T-helper 17 cell (primary cell): Measurements from ENCODE around the gene ANKIB1. TPM values are rescaled to one million over a fixed set of nuclear protein-coding genes. Genes with fewer than 3 reads are reported as not detected.
A peak's percentile ranks its signal among the peaks of the same experiment; 100 is the strongest.
"Not testable (repeated sequence)": the region's sequence is repeated elsewhere in the genome, so short reads cannot be mapped to it uniquely, and the experiment has no call there.

Experiments
- ATAC-seq: fragments of 150-1000 bp; cut with Tn5 transposase; 2 replicates; pipeline ENCODE4 v1.10.0; 2021; ENCODE audit warnings: mild to moderate bottlenecking, moderate library complexity
- DNase-seq, 3 donors: peaks; one replicate each; pipeline versions ENCODE4 v3.0.0 to v3.0.0-alpha.2; 2020 to 2021
- H3K9me3 ChIP-seq: one replicate; pipeline ENCODE4 v1.7.0; 2013; ENCODE audit warnings: low read length, mild to moderate bottlenecking; ENCODE audit not compliant: control insufficient read depth, poor library complexity, severe bottlenecking
- H3K27ac Mint-ChIP-seq: one replicate; pipeline ENCODE4 v1.8.0; 2022; ENCODE audit warnings: mild to moderate bottlenecking, moderate library complexity, mixed read lengths
- H3K27me3 Mint-ChIP-seq: one replicate; pipeline ENCODE4 v1.8.0; 2022; ENCODE audit warnings: mixed read lengths
- H3K36me3 Mint-ChIP-seq: one replicate; pipeline ENCODE4 v1.8.0; 2022; ENCODE audit warnings: low read depth, mixed read lengths
- H3K4me1 Mint-ChIP-seq: one replicate; pipeline ENCODE4 v1.8.0; 2022; ENCODE audit warnings: mild to moderate bottlenecking, mixed read lengths
- H3K4me3 Mint-ChIP-seq: one replicate; pipeline ENCODE4 v1.8.0; 2022; ENCODE audit warnings: mild to moderate bottlenecking, moderate library complexity, mixed read lengths
- total RNA-seq, 4 donors: library from RNA in 2 of 4; stranded (reverse) in 2 of 4; gene quantifications; one replicate each; pipeline ENCODE4 v1.2.3 and lab custom pipeline; 2022 to 2026

ANKIB1 gene
- total RNA-seq, 2 donors from 2014 or later, result 51.1 to 54.7 TPM

- no peak overlapping the region for H3K4me3 Mint-ChIP-seq
- ATAC-seq (no peak), DNase-seq (no peak)
- peaks cover 3% of the 10 kb centered on the region for H3K36me3 Mint-ChIP-seq
- H3K27ac Mint-ChIP-seq, result no peak overlapping the region
- no peaks in the 10 kb centered on the region for H3K9me3 ChIP-seq
- no peaks in the 10 kb centered on the region for H3K4me1 Mint-ChIP-seq
- peaks cover 11% of the 10 kb centered on the region for H3K27me3 Mint-ChIP-seq
Observed at GRCh38 chr7:92432299-92432946, 186.6 kb downstream of the ANKIB1 start.

- Mint-ChIP-seq H3K4me1 (no peaks in the 10 kb centered on the region), H3K27me3 (peaks cover 6% of the 10 kb centered on the region), H3K36me3 (peaks cover 6% of the 10 kb centered on the region), H3K4me3 (no peak overlapping the region), H3K27ac (no peak overlapping the region)
- DNase-seq (no peak), ATAC-seq (no peak)
- H3K9me3 ChIP-seq, result no peaks in the 10 kb centered on the region
Observed at GRCh38 chr7:92433019-92433418, 187.2 kb downstream of the ANKIB1 start.

DNA sequence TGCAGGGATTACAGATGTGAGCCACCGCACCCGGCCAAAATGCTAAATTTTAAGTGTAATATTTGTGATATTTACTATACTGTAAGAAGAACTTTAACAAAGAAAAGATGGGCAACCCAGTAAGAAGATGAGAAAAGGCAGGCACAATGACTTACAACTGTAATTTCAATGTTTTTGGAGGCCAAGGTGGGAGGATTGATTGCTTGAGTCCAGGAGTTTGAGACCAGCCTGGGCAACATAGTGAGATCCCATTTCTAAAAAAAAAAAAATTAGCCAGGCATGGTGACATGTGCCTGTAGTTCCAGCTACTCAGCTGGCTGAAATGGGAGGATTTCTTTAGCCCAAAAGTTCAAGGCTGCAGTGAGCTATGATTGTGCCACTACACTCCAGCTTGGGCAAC, 189.8 kb downstream of the ANKIB1 start:
- Mint-ChIP-seq H3K4me3 (no peak overlapping the region), H3K36me3 (peaks cover 6% of the 10 kb centered on the region), H3K4me1 (no peaks in the 10 kb centered on the region), H3K27me3 (no peaks in the 10 kb centered on the region), H3K27ac (no peak overlapping the region)
- no peaks in the 10 kb centered on the region for H3K9me3 ChIP-seq
- ATAC-seq (no peak), DNase-seq (no peak)

- H3K4me1 Mint-ChIP-seq, result no peaks in the 10 kb centered on the region
- no peak for ATAC-seq
- DNase-seq, result no peak
- H3K27me3 Mint-ChIP-seq, result no peaks in the 10 kb centered on the region
- H3K27ac Mint-ChIP-seq, result no peak overlapping the region
- no peak overlapping the region for H3K4me3 Mint-ChIP-seq
- H3K9me3 ChIP-seq, result no peaks in the 10 kb centered on the region
- H3K36me3 Mint-ChIP-seq, result peaks cover 6% of the 10 kb centered on the region
Observed at GRCh38 chr7:92436612-92437445, 191.1 kb downstream of the ANKIB1 start.

DNA sequence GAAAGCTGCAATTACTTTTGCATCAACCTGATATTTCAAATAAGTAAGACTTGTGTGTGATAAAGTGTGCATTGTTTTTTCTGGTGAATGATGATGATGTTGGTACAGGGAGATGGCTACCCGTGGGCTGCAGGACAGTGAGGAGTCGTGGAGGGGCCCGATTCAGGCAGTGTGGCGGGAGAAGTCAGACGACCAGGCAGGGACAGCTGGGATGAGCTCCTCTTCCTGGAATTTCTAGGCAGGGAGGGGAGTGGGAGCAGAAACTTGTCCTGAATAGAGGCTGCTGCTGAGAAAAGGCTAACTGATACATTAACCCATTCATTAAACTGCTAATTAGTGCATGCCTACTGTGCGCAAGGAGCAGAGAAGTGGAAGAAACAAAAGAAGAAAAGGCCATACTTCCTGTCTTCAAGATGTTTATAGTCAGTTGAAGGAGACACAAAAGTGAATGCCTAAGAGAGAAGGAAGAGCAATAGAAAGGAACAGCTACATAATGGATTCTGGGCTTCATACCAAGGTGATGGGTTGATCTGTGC, 192.2 kb downstream of the ANKIB1 start:
- Mint-ChIP-seq H3K27me3 (no peaks in the 10 kb centered on the region), H3K27ac (no peak overlapping the region), H3K4me3 (no peak overlapping the region), H3K4me1 (no peaks in the 10 kb centered on the region), H3K36me3 (peaks cover 6% of the 10 kb centered on the region)
- DNase-seq (no peak), ATAC-seq (no peak)
- H3K9me3 ChIP-seq, result no peaks in the 10 kb centered on the region

- DNase-seq, H3K36me3 Mint-ChIP-seq, H3K27ac Mint-ChIP-seq, H3K4me1 Mint-ChIP-seq, H3K9me3 ChIP-seq, H3K27me3 Mint-ChIP-seq, H3K4me3 Mint-ChIP-seq, ATAC-seq: not testable (repeated sequence)
Observed at GRCh38 chr7:92442720-92443119, 196.9 kb downstream of the ANKIB1 start.

DNA sequence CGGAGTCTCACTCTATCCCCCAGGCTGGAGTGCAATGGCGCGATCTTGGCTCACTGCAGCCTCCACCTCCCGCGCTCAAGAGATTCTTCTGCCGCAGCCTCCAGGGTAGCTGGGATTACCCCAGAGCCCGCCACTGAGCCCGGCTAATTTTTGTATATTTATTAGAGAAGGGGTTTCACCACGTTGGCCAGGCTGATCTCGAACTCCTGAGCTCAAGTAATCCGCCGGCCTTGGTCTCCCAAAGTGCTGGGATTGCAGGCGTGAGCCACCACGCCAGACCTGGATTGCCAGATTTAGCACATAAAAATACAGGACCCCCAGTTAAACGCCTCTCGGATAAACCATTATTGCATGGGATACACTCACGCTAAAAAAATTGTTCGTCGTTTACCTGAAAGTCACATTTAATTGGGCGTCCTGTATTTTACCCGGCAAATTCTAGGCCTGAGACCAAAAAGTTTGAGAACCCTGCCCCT, 201.1 kb downstream of the ANKIB1 start:
- H3K27ac Mint-ChIP-seq, result peak overlapping the region; percentile 98
- no peaks in the 10 kb centered on the region for H3K9me3 ChIP-seq
- no peak for DNase-seq
- peak overlapping the region; percentile 89 for H3K4me3 Mint-ChIP-seq
- H3K27me3 Mint-ChIP-seq, result no peaks in the 10 kb centered on the region
- no peak for ATAC-seq
- no peaks in the 10 kb centered on the region for H3K36me3 Mint-ChIP-seq
- H3K4me1 Mint-ChIP-seq, result peaks cover 11% of the 10 kb centered on the region

DNA sequence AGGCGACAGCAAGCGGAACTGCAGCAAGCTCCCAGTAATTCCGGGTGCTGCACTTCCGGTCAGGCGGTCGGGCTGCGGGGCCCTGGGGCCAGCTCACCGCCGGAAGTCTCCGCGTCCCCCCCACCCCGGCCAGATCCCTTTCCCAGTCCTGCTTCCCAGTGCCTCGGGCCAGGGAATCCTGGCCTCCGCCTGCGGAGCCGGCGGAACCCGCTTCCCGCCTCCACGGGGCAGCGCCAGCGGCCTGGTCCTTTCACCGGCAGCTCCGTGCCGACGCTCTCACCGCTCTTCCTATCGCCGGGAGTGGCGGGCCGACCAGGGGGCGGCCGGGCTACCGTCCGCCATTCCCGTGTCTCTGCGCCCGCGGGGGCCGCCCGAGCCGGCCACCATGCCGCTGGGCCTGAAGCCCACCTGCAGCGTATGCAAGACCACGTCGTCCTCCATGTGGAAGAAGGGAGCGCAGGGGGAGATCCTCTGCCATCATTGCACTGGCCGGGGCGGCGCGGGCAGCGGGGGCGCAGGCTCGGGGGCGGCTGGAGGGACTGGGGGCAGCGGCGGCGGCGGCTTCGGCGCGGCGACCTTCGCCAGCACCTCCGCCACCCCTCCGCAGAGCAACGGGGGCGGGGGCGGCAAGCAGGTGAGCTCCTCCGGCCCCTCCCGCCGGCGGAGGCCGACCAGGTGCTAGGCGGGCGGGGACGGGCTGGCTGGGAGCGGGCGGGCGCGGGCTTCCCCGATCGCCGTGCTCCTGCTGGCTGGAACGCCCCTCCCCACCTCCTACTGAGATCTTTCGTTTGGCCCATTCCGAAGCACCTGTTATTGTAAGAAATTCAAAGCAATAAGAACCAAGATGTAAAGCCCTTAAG, 201.8 kb downstream of the ANKIB1 start, which contains the start of gene GATAD1:
Gene GATAD1, plus strand, starts transcription at position 138 of the 860 bp plus-strand sequence. Its CDS starts 248 bp downstream, at position 386.
- Mint-ChIP-seq H3K36me3 (no peaks in the 10 kb centered on the region), H3K27me3 (no peaks in the 10 kb centered on the region), H3K4me3 (peak within 1 kb of the TSS; percentile 89), H3K4me1 (peaks cover 11% of the 10 kb centered on the region), H3K27ac (peak within 1 kb of the TSS; percentile 98)
- ATAC-seq (peak; percentile 82), DNase-seq (peak; percentile 64 to 70 (median 68))
- H3K9me3 ChIP-seq, result no peaks in the 10 kb centered on the region

GRCh38 chr7:92448205-92448747, 202.5 kb downstream of the ANKIB1 start:
- Mint-ChIP-seq H3K36me3 (peaks cover 2% of the 10 kb centered on the region), H3K4me1 (peaks cover 13% of the 10 kb centered on the region), H3K27ac (peak overlapping the region; percentile 98), H3K27me3 (no peaks in the 10 kb centered on the region), H3K4me3 (peak overlapping the region; percentile 89)
- DNase-seq, result peak; percentile 31 to 40 (median 31)
- H3K9me3 ChIP-seq, result no peaks in the 10 kb centered on the region
- peak; percentile 71 for ATAC-seq

Other genes with a start within 250 kb of the ANKIB1 start
- 10 to 100 TPM; 23.2 to 23.8 TPM for gene CYP51A1, start 111.5 kb upstream of the ANKIB1 start, total RNA-seq
- under 1 TPM in 1 of 2 donors, not detected in 1; 0.22 TPM for gene LRRD1, start 66.8 kb upstream of the ANKIB1 start, total RNA-seq
- 10 to 100 TPM; 41.1 to 58.3 TPM for gene KRIT1, start 60 bp upstream of the ANKIB1 start, total RNA-seq
- gene GATAD1, start 201.5 kb downstream of the ANKIB1 start, total RNA-seq, result 10 to 100 TPM; 13.2 to 16.3 TPM
- gene ERVW-1, start 232.0 kb downstream of the ANKIB1 start, total RNA-seq, result not detected